NCI-H187 treated with DMSO at 0.1 percent for 48 hours (cell line): ENCODE measurements around the gene CNTNAP4.

Experiments used
- DNase-seq: peaks from one replicate; lab custom pipeline; 2025; lab: John Stamatoyannopoulos, UW

CNTNAP4 gene

GRCh38 chr16:76276745-76277438 lies at the start of gene CNTNAP4:
Gene CNTNAP4, plus strand, starts transcription at chr16:76277401. Its CDS starts 262 bp downstream, at chr16:76277663.
- no peak for DNase-seq

- no peak for DNase-seq
Observed at GRCh38 chr16:76228546-76229146, 48.6 kb upstream of the CNTNAP4 start.

DNA sequence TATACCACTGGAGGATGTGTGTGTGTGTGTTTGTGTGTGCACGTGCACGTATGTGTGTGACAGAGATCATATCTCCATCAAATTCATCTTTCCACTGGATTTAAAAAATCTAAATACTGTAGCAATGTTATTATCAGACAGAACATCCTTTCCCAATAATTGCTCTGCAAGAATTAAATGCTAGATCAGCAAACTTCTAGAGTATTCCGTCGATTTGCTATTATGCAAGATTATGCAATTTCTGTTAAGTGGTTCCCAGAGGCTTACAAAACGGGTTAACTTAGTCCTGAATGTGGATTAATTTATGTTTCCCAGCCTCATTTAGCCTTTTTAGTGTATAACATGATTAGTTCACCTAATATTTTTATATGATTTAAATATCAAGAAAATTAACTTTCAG lies 44.5 kb upstream of the CNTNAP4 start:
- DNase-seq = no peak

- no peak for DNase-seq
Observed at GRCh38 chr16:76235025-76235424, 42.2 kb upstream of the CNTNAP4 start.

GRCh38 chr16:76235426-76235825 lies 41.8 kb upstream of the CNTNAP4 start:
- DNase-seq = no peak

DNA sequence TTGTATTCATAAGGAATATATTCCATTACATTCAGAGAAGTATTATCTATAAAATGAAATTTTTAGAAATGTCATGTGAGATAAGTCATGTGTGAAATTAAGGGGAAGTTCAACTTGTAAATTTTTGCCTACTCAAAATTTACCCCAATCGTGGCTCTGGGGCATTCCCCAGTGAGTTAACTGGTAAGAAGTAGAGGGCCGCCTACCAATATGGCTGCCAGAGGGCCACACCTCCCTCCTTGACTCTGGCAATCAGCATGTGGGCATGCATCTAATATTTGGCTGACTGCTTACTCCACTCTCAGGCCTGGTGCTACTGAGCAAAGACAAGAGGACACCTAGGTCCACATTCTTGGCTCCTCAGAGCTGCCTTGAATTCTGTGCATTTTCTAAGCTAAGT lies 39.7 kb upstream of the CNTNAP4 start:
- no peak for DNase-seq

GRCh38 chr16:76241755-76242154 lies 35.4 kb upstream of the CNTNAP4 start:
- no peak for DNase-seq

DNA sequence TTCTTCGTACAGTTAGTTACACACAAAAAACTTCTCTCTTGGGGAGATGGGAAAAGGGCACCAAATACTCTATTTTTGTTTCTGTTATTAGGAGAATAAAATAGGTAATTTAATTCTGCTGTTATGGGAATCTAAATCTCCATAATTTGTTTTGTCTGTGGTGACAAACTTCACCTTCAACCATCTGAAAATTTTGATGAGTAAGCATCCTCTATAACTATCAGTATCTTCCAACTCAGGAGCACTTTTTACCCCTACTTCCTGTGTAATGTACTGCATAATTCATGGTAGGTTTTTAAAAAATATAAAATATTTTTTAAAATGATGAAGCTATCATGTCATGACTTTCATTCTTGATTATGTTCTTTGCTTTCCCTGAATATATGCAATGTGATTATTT lies 33.6 kb upstream of the CNTNAP4 start:
- no peak for DNase-seq

DNA sequence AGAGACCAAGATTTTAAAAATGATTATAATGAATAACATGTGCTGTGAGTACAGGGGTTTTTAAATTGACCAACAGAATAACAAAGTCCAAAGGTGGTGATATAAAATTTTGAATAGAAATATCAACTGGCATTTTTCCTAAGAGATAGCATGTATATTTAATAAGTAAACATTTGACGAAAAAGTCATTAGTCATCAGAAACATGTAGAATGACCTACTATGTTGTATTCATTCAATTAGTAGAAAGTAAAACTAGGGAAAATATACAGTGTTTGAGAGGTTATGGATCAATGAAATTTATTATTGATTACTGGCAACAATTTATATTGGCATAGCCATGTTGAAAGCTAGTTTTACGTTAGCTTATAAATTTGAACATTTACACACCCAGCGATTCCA lies 30.6 kb upstream of the CNTNAP4 start:
- DNase-seq = no peak

- no peak for DNase-seq
Observed at GRCh38 chr16:76265434-76266045, 11.7 kb upstream of the CNTNAP4 start.

GRCh38 chr16:76268824-76269223 lies 8.4 kb upstream of the CNTNAP4 start:
- no peak for DNase-seq

DNA sequence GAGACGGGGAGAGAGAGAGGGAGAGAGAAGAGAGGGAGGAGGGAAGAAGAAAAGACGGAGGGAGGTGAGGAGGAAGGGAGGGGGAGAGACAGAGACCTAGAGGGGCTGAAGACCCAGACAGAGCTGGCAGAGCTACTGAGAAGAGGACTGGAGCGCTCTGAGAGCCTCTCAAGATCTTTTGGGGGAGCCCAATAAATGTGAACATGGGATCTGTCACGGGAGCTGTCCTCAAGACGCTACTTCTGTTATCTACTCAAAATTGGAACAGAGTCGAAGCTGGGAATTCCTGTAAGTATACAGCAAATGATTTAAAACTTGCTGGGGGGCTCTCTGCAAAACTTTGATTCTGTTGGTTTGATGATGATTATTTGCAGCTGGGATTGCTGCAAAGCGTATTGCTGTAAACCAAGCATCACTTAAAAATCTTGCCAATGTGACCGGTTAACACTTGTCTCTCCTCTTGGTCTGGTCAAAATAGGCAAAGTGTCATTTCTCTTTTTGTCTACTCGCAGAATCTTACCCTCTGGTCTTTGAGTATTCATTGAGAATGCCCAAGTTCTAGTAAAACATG lies 344 bp downstream of the CNTNAP4 start:
- no peak for DNase-seq

GRCh38 chr16:76278086-76278485 lies 885 bp downstream of the CNTNAP4 start:
- DNase-seq = no peak

- DNase-seq = no peak
Observed at GRCh38 chr16:76278980-76279379, 1.8 kb downstream of the CNTNAP4 start.

- no peak for DNase-seq
Observed at GRCh38 chr16:76280421-76281215, 3.4 kb downstream of the CNTNAP4 start.

- DNase-seq = no peak
Observed at GRCh38 chr16:76287466-76287865, 10.3 kb downstream of the CNTNAP4 start.

DNA sequence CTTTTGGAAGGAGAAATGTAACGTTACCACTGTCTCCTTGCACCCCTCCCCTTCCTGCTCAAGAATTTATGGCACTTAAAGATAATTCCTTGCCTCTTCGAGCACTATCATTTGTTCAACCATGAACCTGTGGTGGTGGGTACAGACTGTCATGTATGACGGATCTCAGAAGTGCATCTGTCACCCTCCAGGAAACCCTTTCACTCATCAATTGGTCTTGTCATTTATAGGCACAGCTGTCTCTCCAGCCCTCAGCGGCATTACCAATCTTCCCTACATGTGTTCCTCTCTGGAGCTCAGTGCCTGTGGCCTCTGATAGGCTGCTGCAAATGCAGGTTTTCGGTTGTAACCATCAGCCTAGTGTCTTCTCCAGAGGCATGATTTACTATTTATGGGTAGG lies 15.0 kb downstream of the CNTNAP4 start:
- no peak for DNase-seq

DNA sequence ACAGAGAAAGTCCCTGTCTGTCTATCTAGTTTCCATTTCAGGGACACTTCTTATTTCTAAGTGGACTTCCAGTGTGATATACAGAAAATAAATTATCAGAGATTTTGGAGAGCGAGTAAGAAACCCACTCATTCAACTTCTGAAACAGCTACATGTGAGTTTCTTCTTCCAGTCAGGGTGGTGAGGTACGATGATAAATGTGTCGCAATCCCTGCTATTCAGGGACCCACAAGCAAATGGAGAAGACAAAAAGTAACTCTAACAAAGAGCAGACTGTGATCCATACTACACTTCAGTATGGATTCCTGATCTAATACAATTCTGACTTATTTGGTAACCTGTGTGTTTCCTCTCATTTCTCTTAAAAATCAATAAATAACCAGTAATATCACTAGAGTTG lies 16.8 kb downstream of the CNTNAP4 start:
- no peak for DNase-seq

DNA sequence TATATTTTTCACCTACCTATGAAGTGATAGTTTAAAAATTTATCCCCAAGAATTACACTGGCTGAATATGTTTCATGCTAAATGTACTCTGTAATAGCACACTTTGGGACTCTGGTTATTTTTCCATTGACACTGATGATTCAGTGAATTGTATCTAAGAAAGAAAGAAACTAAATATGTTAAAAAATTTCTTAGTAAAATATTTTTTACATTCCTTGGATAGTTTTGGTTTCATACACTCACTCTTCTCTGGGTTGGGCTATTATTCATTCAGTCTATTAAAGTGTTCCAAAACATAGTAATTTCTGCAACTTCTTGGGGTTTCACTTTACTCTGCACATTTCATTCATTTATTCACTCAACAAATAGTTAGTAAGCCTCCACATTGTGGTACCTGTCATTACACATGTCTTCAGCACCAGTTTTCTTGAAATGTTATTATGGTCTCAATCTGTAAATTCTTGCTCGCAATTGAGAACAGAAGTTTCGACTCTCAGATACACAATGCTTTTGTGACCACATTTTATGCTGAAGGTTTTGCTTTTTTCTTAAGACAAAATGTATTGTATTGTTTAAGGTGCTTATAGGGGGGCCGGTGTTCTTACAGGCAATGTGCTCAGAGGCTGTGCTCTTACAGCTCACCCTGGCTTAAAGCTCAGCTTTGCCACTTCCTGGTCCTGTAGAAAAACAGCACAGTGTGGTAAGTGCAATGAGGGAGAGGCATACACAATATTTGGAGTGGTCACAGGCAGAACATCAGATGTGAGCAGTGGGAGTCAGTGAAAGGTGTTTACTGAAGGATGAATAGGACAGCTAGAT lies 17.4 kb downstream of the CNTNAP4 start:
- no peak for DNase-seq

DNA sequence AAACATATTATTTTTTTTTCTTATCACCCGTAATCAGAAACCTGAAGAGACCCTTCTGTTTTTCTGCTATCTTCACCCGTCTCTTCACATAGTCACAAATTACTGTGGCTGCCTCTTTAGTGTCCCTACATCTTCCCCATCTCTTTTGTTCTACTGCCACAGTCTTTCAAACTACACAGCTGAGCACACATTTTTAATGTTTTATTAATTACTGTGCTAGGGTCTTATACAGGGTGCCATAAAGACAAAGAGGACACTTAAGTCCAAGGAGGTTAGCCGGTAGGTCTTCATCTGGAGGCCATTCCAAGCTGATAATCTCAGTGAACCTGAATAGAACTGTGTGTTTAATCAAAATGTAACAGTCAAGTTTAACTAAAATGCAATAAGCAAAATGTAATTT lies 20.7 kb downstream of the CNTNAP4 start:
- DNase-seq = no peak

GRCh38 chr16:76303637-76304314 lies 26.6 kb downstream of the CNTNAP4 start:
- DNase-seq = peak; percentile 6
